Skeletal muscle satellite cell (primary cell): ENCODE results near the gene AGFG2. TPM values are rescaled to one million over a fixed set of nuclear protein-coding genes. Genes with fewer than 3 reads are reported as not detected.

Experiments used
- H3K27me3 ChIP-seq: 2 replicates; pipeline ENCODE4 v1.7.0; 2013; ENCODE audit warnings: low read length; ENCODE audit not compliant: control insufficient read depth, insufficient read depth
- H3K36me3 ChIP-seq: 2 replicates; pipeline ENCODE4 v1.7.0; 2013; ENCODE audit warnings: mild to moderate bottlenecking, control low read depth, low read length; ENCODE audit not compliant: insufficient read depth
- H3K4me1 ChIP-seq: 2 replicates; pipeline ENCODE4 v1.7.0; 2013; ENCODE audit warnings: low read length; ENCODE audit not compliant: control insufficient read depth, insufficient read depth
- H3K4me2 ChIP-seq: 2 replicates; pipeline ENCODE4 v1.7.0; 2013; ENCODE audit warnings: mild to moderate bottlenecking, low read length
- H3K4me3 ChIP-seq: 2 replicates; pipeline ENCODE4 v1.7.0; 2013; ENCODE audit warnings: low read length
- H3K9ac ChIP-seq: 2 replicates; pipeline ENCODE4 v1.7.0; 2013; ENCODE audit warnings: mild to moderate bottlenecking, low read depth, low read length, moderate library complexity
- H3K9me3 ChIP-seq: replicated peaks from 2 replicates; pipeline ENCODE4 v1.7.0; 2013; ENCODE audit warnings: mild to moderate bottlenecking, control low read depth, low read length
- small RNA-seq: library from RNA; depleted of rRNA; stranded (forward); fragments of <200 nt; gene quantifications from one replicate; pipeline ENCODE3, GENCODE V24; 2012

Gene AGFG2

GRCh38 chr7:100613412-100614175 lies 74.6 kb downstream of the AGFG2 start:
- Histone ChIP-seq H3K36me3 (no peaks in the 10 kb centered on the region), H3K4me2 (peak overlapping the region; percentile 78), H3K4me1 (peaks cover 10% of the 10 kb centered on the region), H3K9me3 (no peaks in the 10 kb centered on the region), H3K27me3 (no peaks in the 10 kb centered on the region), H3K9ac (no peak overlapping the region), H3K4me3 (peak overlapping the region; percentile 75)

- no peaks in the 10 kb centered on the region for H3K27me3 ChIP-seq
- peaks cover 10% of the 10 kb centered on the region for H3K4me1 ChIP-seq
- no peak overlapping the region for H3K4me3 ChIP-seq
- H3K9ac ChIP-seq, result no peak overlapping the region
- no peaks in the 10 kb centered on the region for H3K36me3 ChIP-seq
- no peak overlapping the region for H3K4me2 ChIP-seq
- no peaks in the 10 kb centered on the region for H3K9me3 ChIP-seq
Measured at GRCh38 chr7:100614308-100614861, 75.4 kb downstream of the AGFG2 start.

Small RNA genes within 50 kb of the gene (small RNA-seq; reads per million reads assigned to genes)
- gene RN7SL416P (not detected), gene SAP25 (not detected)
